ENCODE results near the gene CBARP.
A peak's percentile ranks its signal among the peaks of the same experiment; 100 is the strongest.

CBARP gene

GRCh38 chr19:1252221-1252820 lies 14.5 kb upstream of the CBARP start (continued):
- TF ChIP-seq ZNF433 (tag by site-specific recombination; IDR thresholded peaks at IDR 0.05; ENCODE audit: low read depth) (no peak), KLF7 (tag by site-specific recombination; IDR thresholded peaks at IDR 0.05; ENCODE audit: borderline replicate concordance) (peak; percentile 21; the same call in 1 of the 2 replicates), ZNF843 (tag by site-specific recombination; IDR thresholded peaks at IDR 0.05) (no peak), ZNF692 (tag by site-specific recombination; IDR thresholded peaks at IDR 0.05) (no peak), ZNF37A (tag by site-specific recombination; IDR thresholded peaks at IDR 0.05) (no peak), PRDM2 (tag by site-specific recombination; IDR thresholded peaks at IDR 0.05; ENCODE audit: borderline replicate concordance) (no peak), ELK4 (IDR thresholded peaks at IDR 0.05; ENCODE audit: borderline replicate concordance, low read depth, low read length) (no peak), GLI4 (tag by site-specific recombination; IDR thresholded peaks at IDR 0.05) (no peak), HIC1 (tag by site-specific recombination; IDR thresholded peaks at IDR 0.05) (peak; percentile 49; the same call in 1 of the 2 replicates), ZNF114 (tag by site-specific recombination; IDR thresholded peaks at IDR 0.05) (no peak), ZNF544 (tag by site-specific recombination; IDR thresholded peaks at IDR 0.05) (no peak), KLF9 (tag by site-specific recombination; IDR thresholded peaks at IDR 0.05; ENCODE audit: low read depth) (no peak), ZIC2 (tag by site-specific recombination; IDR thresholded peaks at IDR 0.05) (0 out of 2 replicates have a peak, but pooled peaks have one; percentile 93), ZNF830 (tag by site-specific recombination; IDR thresholded peaks at IDR 0.05; ENCODE audit: low read depth) (no peak), ZNF701 (tag by site-specific recombination; IDR thresholded peaks at IDR 0.05) (no peak), PATZ1 (tag by site-specific recombination; IDR thresholded peaks at IDR 0.05) (no peak; the same call in 1 of the 2 replicates), MYNN (tag by site-specific recombination; IDR thresholded peaks at IDR 0.05; ENCODE audit: borderline replicate concordance) (no peak), REPIN1 (tag by site-specific recombination; IDR thresholded peaks at IDR 0.05; ENCODE audit: low read depth) (no peak), ZNF335 (tag by site-specific recombination; conservative IDR thresholded peaks at IDR 0.05) (0 out of 2 replicates have a peak, but pooled peaks have one; percentile 20), BCL11A (tag by site-specific recombination; IDR thresholded peaks at IDR 0.05; ENCODE audit: low read depth) (no peak), ZNF366 (tag by site-specific recombination; conservative IDR thresholded peaks at IDR 0.05) (peak; percentile 30; the same call in 1 of the 2 replicates), ZNF354C (tag by site-specific recombination; IDR thresholded peaks at IDR 0.05; ENCODE audit: borderline replicate concordance, low read depth) (no peak), ZNF610 (tag by site-specific recombination; IDR thresholded peaks at IDR 0.05; ENCODE audit: borderline replicate concordance) (no peak), ZNF19 (tag by site-specific recombination; IDR thresholded peaks at IDR 0.05; ENCODE audit: low read depth) (no peak), ZBTB20 (tag by site-specific recombination; IDR thresholded peaks at IDR 0.05) (peak; percentile 67; the same call in 1 of the 2 replicates), ZNF76 (tag by site-specific recombination; IDR thresholded peaks at IDR 0.05; ENCODE audit: borderline replicate concordance, low read depth) (0 out of 2 replicates have a peak, but pooled peaks have one; percentile 72), ZBTB48 (tag by site-specific recombination; IDR thresholded peaks at IDR 0.05) (no peak)

Measured in HEK293 (cell line).